CD4-positive, alpha-beta T cell treated with Interleukin-21 for 1 hour (primary cell): ENCODE data around the gene GP1BA.

Source experiments
- DNase-seq: peaks from one replicate; pipeline ENCODE4 v3.0.0-alpha.2; 2020

Gene GP1BA

DNA sequence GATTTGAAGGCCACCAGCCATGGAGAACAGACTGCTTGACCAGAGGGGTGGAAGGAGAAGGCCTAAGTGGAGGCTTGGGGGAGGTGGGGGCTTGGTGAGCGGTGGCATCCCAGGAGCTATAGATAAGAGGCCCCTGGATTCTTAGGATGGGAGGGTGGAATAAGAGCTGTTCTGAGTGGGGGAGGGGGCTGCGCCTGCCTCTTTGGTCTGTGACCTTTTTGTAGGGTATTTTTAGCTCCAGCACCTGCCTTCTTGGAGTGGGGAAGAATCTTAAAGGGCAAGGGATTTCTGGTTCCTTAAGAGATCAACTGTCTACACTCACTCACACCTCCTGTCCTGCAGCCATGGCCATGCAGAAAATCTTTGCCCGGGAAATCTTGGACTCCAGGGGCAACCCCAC lies 19.4 kb downstream of the GP1BA start:
- DNase-seq: no peak

DNA sequence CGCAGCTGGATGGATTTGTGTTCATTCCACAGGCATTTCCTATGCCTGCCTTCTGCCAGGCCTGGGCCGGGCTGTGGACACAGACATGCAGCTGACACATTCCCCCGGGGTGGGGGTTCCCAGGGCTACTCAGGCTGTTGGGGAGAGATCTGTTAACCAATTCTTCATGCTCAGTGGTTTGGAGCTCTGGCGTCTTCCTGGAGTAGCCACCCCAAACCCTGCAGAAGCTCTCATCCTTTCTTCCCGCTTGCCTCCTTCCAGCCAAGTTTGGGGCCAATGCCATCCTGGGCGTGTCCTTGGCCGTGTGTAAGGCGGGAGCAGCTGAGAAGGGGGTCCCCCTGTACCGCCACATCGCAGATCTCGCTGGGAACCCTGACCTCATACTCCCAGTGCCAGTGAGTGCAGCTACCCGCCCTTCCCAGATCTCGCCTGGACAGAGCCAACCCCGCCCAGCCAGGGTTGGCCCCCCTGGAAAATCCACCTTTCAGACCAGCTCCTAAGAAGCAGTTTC lies 21.4 kb downstream of the GP1BA start:
- no peak for DNase-seq

GRCh38 chr17:4955091-4955490 lies 23.0 kb downstream of the GP1BA start:
- DNase-seq: no peak

GRCh38 chr17:4956493-4957061 lies 24.5 kb downstream of the GP1BA start:
- peak; percentile 53 for DNase-seq

DNA sequence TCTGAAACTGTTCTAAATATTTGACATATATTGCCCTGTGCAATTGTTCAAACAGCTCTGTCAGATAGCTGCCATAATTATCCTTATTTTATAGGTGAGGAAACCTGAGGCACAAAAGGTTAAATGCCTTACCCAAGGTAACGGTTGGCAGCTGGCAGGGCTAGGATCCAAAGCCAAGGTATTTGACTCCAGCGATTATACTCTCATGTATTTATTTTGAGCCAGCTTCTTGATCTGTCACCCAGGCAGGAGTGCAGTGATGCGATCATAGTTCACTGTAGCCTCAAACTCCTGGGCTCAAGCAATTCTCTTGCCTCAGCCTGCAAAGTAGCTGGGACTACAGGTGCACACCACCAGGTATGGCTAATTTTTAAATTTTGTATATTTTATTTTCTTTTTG lies 26.0 kb downstream of the GP1BA start:
- DNase-seq: no peak

DNA sequence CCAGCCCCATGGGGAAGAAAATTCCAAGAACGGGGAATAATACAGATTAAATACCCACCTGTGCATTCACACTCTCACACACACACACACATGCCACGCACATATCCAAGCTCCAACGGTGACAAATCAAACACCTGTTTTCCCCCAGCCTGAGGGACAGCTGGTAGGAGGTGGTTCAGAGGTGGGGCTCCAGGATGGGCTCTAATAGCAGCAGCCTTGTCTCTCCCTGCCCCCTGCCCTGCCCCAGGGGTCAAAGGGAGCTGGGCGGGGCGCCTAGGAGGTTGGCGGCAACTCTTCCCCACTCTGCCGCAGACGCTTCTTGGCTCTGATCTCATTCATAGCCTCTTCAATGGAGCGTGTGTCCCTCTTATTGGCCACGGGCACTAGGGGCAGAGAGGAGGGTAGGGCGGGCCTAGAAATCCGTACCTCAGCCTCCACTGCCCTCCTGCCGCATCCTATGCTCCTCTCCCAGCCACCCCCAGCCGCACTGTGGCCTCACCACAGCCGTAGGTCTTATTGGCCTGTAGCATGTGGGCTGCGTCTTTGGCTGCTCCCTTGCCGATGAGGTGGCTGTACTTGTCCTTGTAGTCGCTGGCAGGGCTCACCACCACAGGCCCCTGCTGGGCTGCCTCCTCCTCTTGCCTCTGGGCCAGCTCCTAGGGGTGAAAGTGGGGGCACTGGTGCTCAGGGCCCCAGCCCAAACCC lies 27.3 kb downstream of the GP1BA start:
- DNase-seq: no peak

DNA sequence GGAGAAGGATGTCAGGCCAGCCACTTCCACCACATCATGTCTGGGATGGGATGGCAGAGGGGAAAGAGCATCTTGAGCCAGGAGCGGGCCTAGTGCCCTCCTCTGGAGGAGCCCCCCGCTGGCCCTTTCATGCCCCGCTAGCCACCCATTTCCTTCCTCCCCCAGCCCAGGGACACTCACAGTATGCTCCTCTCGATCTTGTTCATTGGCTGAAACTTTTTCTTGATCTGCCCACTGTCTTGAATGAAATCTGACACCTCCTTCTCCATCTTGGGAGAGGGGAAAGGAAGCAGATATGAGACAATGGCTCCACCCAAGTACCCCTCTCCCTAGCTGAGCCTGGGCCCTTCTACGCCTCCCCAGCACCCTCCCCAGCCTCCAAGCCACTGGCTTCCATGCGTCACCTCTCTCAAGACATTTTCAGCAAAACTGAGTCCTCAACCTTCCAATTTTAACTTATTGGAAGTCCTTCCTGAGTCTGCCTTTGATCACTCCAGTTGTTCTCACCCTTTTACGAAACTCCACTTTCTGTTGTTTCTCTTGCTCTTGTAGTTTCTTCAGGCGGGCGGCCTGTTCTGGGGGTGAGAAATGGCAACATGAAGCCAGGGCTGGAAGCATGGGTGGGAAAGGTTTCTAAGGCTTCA lies 28.3 kb downstream of the GP1BA start:
- no peak for DNase-seq

DNA sequence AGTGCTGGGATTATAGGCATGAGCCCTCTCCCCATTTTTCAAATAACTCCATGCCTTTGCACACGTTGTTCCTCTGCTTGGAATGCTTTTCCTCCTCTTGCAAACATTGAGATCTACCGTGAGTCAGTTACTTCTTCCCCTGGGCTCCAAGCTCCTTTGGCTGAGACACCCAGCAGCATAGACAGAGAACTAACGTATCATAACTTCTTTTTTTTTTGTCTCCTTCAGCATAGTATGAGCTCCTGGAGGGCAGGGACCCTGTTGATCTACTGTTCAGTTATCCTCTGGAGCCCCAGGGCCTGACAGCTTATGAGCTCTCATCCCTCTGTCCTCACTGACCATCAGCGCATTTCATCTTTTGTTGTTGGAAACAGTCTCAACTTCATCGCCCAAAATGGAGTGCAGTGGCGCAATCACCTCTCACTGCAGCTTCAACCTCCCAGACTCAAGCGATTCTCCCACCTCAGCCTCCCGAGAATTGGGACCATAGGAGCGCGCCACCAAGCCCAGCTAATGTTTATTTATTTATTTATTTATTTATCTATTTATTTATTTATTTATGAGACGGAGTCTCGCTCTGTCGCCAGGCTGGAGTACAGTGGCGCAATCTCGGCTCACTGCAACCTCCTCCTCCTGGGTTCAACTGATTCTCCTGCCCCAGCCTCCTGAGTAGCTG lies 33.4 kb downstream of the GP1BA start:
- no peak for DNase-seq

DNA sequence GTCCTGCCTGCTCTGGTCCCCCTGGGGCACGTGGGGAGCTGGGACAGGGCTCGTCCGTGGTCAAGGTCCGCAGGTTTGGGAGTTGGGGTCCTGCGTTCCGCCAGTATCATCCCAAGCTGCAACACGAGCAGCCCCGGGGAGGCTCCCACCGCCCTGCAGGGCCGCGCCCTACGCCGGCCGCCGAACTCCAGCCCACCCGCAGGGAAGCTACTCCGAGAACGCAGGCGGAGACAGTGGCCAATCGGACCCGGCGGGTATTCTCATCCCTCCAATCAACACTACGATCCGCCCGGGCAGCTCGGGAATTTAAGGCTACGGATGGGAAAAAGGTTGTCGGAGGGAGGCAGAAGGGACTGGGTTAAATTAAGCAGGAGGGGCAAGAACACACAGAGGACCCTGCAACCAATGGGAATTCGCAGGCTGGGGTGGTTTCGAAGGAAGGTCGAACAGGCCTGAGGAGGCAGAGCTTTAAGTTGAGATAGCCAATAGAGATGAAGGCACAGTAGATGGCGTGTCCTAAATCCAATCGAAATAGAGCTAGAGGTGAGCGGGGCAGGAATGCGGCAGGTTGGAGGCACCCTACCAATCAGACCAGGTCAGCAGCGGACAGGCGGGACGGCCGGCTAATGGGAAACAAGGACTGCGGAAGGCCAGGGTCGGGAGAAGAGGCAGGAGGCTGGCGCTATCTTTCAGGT lies 34.9 kb downstream of the GP1BA start:
- DNase-seq: peak; percentile 99

GRCh38 chr17:4967539-4968485 lies 35.7 kb downstream of the GP1BA start, which contains the start of gene SPAG7:
Gene SPAG7 (minus strand): TSS chr17:4967817. CDS start chr17:4967804, 13 bp downstream.
- peak; percentile 96 for DNase-seq

DNA sequence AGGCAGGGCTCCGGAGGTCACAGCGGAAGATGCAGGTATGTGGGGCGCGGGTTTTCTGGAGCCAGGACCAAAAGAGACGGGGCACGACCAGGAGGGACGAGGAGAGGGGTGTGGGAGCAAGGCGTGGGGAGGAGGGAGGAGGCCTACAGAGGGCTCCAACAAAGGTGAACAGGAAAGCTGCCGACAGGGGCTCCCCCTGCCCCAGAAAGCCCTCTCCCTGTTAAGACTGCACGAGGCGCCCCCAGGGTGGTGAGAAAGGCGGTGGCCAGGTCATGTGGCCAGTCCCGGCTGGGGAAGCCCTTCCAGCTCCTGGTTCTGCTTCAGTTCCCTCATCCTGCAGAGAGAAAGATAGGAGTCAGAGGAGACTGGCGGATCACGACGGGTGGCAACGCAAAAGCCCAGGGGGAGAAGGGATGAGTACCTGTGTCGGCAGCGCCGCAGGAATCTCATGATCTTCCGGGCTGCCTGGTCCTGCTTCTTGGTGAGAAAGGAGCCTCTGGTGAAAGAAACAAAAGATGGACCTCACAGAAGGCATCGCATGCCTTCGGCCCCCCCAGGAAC lies 36.5 kb downstream of the GP1BA start:
- no peak for DNase-seq

DNA sequence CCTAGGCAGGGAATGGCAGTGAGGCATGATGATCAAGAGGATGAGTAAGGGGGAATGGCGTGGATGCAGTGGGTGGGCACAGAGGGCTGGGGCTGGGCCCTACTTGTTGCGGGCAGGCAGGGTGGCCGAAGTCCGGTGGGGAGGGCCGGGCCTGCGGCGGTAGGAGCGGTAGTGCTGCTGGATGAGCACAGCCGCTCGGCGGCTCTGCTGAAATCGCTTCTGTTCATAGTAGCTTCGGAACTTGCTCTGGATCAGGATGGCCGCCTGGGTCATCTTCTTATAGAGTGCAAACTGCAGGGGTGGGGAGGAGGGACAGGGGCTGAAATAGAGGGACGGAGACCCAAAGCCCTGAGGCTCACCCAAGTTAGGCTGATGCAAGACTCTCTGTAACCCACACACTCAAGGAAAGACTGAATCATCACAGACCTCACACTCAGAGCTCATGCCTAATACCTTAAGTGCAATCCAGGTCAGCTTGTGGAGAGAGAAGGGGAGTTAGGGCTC lies 37.0 kb downstream of the GP1BA start:
- no peak for DNase-seq

DNA sequence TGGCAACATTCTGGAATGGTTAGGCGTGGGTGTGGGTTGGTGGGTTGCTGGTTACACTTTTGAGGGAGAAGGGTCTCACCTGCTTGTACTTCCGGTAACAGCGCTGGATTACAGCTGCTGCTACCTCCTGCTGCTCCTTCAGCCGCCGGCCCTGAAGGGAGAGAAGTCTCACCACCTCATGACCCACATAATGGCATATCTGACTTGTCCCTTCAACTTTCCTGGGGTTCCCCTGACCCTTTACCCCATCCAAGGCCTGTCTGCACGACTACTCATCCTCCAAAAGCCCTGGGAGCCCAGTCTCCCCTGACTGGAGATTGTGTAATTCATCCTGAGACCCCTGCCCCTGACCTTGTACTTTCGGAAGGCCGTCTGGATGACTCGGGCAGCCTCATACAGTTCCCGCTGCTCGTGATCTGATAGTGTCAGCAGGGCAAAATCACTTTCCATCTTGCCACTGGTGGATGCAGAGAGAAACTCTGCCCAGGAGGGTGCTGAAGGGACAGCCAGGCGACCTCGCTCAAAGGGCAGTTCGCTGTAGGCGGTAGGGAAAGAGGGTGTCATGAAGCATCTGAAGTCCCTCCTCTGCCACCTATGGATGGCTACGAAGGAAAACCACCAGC lies 37.6 kb downstream of the GP1BA start:
- DNase-seq: no peak

GRCh38 chr17:4970273-4970672 lies 38.2 kb downstream of the GP1BA start:
- no peak for DNase-seq

DNA sequence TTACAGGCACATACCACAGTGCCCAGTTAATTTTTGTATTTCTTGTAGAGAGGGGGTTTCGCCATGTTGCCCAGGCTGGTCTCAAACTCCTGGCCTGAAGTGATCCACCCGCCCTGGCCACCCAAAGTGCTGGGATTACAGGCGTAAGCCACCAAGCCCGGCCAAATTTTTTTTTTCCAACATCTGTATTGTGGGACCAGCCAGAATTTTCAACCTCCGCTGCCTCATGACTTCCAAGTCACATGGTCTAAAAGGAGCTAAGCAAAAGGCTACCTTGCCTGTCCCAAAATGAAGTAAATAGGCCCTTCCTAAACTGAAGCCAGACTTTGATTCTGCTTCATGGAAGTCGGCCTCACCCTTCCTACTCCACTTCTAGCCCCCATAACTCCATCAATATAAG lies 39.7 kb downstream of the GP1BA start:
- no peak for DNase-seq

DNA sequence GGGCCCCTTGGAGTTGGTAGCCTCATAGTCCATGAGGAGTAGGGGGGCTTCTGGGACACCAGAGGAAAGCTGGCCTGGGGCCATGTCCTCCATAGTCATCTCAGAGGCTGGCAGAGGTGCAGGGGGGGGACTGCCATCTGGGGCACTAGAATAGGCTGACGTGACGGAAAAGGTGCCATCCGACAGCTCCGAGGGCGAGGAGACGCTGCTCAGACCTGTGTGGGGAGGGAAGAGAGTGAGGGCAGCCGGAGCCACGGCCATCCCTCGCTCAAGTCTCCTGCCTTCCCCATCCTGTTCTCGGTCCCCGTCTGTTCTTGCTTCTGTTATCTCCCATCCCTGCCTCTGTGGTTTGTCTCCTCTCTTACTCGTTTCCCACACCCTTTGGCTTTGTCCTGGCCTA lies 40.2 kb downstream of the GP1BA start:
- no peak for DNase-seq

- no peak for DNase-seq
Measured at GRCh38 chr17:4972752-4973151, 40.7 kb downstream of the GP1BA start.

GRCh38 chr17:4973256-4974114 lies 41.4 kb downstream of the GP1BA start:
- no peak for DNase-seq

- no peak for DNase-seq
Measured at GRCh38 chr17:4974115-4974670, 42.1 kb downstream of the GP1BA start.
